Measurements from ENCODE around the gene TNFRSF19. TPM values are rescaled to one million over a fixed set of nuclear protein-coding genes. Genes with fewer than 3 reads are reported as not detected.

Gene TNFRSF19
- total and polyA plus RNA-seq, 10 of the 15 experiments (the other 5 are each of a cell fraction or from before 2014, with no cell fraction given): 16.4 to 46.2 (median 35.4) TPM

DNA sequence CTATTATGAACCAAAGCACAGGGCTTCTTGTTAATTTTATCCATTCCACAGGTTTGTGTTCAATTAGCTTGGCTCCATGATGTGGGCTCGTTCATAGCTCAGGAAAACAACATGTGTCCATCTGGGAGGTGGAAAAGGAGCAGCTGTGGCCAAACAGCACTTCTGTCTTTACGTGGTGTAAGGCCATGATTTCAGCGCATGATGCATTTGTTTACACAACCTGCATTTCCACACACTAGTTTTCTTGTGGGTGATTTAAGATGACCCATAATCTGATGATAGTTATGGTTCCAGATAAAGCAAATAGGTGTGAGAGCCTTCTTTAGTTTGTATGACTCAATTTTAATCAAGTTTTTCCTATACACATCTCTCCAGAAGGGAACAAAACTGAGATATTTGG lies 101.7 kb downstream of the TNFRSF19 start:
- POLR2A ChIA-PET: no interaction called here
- intact Hi-C loops (cut with micrococcal nuclease; ENCODE audit: unreplicated experiment): no loop called here
- peak; percentile 31 for FAIRE-seq
- TF ChIP-seq, protein P1, sequence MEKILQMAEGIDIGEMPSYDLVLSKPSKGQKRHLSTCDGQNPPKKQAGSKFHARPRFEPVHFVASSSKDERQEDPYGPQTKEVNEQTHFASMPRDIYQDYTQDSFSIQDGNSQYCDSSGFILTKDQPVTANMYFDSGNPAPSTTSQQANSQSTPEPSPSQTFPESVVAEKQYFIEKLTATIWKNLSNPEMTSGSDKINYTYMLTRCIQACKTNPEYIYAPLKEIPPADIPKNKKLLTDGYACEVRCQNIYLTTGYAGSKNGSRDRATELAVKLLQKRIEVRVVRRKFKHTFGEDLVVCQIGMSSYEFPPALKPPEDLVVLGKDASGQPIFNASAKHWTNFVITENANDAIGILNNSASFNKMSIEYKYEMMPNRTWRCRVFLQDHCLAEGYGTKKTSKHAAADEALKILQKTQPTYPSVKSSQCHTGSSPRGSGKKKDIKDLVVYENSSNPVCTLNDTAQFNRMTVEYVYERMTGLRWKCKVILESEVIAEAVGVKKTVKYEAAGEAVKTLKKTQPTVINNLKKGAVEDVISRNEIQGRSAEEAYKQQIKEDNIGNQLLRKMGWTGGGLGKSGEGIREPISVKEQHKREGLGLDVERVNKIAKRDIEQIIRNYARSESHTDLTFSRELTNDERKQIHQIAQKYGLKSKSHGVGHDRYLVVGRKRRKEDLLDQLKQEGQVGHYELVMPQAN (conservative IDR thresholded peaks at IDR 0.05): no peak
- no peak for TF ChIP-seq MYB (IDR thresholded peaks at IDR 0.05; ENCODE audit: borderline replicate concordance, low read depth, low read length)
- TF ChIP-seq, protein P2, sequence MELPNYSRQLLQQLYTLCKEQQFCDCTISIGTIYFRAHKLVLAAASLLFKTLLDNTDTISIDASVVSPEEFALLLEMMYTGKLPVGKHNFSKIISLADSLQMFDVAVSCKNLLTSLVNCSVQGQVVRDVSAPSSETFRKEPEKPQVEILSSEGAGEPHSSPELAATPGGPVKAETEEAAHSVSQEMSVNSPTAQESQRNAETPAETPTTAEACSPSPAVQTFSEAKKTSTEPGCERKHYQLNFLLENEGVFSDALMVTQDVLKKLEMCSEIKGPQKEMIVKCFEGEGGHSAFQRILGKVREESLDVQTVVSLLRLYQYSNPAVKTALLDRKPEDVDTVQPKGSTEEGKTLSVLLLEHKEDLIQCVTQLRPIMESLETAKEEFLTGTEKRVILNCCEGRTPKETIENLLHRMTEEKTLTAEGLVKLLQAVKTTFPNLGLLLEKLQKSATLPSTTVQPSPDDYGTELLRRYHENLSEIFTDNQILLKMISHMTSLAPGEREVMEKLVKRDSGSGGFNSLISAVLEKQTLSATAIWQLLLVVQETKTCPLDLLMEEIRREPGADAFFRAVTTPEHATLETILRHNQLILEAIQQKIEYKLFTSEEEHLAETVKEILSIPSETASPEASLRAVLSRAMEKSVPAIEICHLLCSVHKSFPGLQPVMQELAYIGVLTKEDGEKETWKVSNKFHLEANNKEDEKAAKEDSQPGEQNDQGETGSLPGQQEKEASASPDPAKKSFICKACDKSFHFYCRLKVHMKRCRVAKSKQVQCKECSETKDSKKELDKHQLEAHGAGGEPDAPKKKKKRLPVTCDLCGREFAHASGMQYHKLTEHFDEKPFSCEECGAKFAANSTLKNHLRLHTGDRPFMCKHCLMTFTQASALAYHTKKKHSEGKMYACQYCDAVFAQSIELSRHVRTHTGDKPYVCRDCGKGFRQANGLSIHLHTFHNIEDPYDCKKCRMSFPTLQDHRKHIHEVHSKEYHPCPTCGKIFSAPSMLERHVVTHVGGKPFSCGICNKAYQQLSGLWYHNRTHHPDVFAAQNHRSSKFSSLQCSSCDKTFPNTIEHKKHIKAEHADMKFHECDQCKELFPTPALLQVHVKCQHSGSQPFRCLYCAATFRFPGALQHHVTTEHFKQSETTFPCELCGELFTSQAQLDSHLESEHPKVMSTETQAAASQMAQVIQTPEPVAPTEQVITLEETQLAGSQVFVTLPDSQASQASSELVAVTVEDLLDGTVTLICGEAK (IDR thresholded peaks at IDR 0.05; ENCODE audit: borderline replicate concordance): no peak
- no peak for TF ChIP-seq ZNF207 (IDR thresholded peaks at IDR 0.05; ENCODE audit: borderline replicate concordance)
- TF ChIP-seq, protein P3, sequence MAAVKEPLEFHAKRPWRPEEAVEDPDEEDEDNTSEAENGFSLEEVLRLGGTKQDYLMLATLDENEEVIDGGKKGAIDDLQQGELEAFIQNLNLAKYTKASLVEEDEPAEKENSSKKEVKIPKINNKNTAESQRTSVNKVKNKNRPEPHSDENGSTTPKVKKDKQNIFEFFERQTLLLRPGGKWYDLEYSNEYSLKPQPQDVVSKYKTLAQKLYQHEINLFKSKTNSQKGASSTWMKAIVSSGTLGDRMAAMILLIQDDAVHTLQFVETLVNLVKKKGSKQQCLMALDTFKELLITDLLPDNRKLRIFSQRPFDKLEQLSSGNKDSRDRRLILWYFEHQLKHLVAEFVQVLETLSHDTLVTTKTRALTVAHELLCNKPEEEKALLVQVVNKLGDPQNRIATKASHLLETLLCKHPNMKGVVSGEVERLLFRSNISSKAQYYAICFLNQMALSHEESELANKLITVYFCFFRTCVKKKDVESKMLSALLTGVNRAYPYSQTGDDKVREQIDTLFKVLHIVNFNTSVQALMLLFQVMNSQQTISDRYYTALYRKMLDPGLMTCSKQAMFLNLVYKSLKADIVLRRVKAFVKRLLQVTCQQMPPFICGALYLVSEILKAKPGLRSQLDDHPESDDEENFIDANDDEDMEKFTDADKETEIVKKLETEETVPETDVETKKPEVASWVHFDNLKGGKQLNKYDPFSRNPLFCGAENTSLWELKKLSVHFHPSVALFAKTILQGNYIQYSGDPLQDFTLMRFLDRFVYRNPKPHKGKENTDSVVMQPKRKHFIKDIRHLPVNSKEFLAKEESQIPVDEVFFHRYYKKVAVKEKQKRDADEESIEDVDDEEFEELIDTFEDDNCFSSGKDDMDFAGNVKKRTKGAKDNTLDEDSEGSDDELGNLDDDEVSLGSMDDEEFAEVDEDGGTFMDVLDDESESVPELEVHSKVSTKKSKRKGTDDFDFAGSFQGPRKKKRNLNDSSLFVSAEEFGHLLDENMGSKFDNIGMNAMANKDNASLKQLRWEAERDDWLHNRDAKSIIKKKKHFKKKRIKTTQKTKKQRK (IDR thresholded peaks at IDR 0.05; ENCODE audit: low read depth, low read length): no peak
- TF ChIP-seq RBBP5 (conservative IDR thresholded peaks at IDR 0.05): no peak
- no peak for TF ChIP-seq MTA3 (IDR thresholded peaks at IDR 0.05; ENCODE audit: borderline replicate concordance, low read length)
- no peak for TF ChIP-seq SRF (IDR thresholded peaks at IDR 0.05; ENCODE audit: low read depth in 2 of 2, low read length in 2 of 2)
- no peak for TF ChIP-seq NFYB (IDR thresholded peaks at IDR 0.05; ENCODE audit: insufficient read depth, low read depth, low read length)
- TF ChIP-seq MXI1 (IDR thresholded peaks at IDR 0.05; ENCODE audit: low read depth, low read length): no peak
- TF ChIP-seq DPF2 (IDR thresholded peaks at IDR 0.05): no peak
- TF ChIP-seq ZNF217 (IDR thresholded peaks at IDR 0.05): no peak
- TF ChIP-seq NR2C1 (IDR thresholded peaks at IDR 0.05): no peak
- no peak for TF ChIP-seq SPI1 (IDR thresholded peaks at IDR 0.05; ENCODE audit: borderline replicate concordance, insufficient read depth, low read depth, low read length)

More for the DNA sequence above, 101.7 kb downstream of the TNFRSF19 start:
- DNase-seq (ENCODE audit: low read depth, low spot score) (no peak), ATAC-seq (no peak)
- RAD21 ChIA-PET (ENCODE audit: unreplicated experiment): no interaction called here
- Histone ChIP-seq H2AFZ (ENCODE audit: control insufficient read depth, low read depth, low read length) (no peak overlapping the region), H3K27ac (ENCODE audit: control insufficient read depth, insufficient read depth) (no peak overlapping the region), H3K4me2 (ENCODE audit: control insufficient read depth, insufficient read depth) (no peak overlapping the region), H3K27me3 (replicated peaks in 1 of 2; ENCODE audit: control insufficient read depth in 2 of 2, insufficient read depth in 2 of 2, low read length in 1 of 2) (no peaks in the 10 kb centered on the region), H3K9ac (ENCODE audit: control insufficient read depth, insufficient read depth, low read length) (no peak overlapping the region), H3K36me3 (ENCODE audit: control insufficient read depth in 2 of 2, insufficient read depth in 2 of 2, low read length in 1 of 2) (peaks cover 0 to 13% of the 10 kb centered on the region in 2 experiments; a peak in 1 of 4 replicates), H4K20me1 (ENCODE audit: control insufficient read depth, insufficient read depth) (no peaks in the 10 kb centered on the region), H3K4me1 (ENCODE audit: control insufficient read depth, insufficient read depth, low read length) (no peaks in the 10 kb centered on the region), H3K9me3 (replicated peaks; ENCODE audit: control insufficient read depth, insufficient read depth, low read length) (no peaks in the 10 kb centered on the region), H3K4me3 (no peak overlapping the region), H3K79me2 (ENCODE audit: control insufficient read depth, insufficient read depth, low read length) (no peaks in the 10 kb centered on the region)
- 63% methylated on average over 3 of the region's 3 CpGs for WGBS (ENCODE audit: insufficient coverage, insufficient replicate concordance, low lambda C conversion rate, missing lambda C conversion rate)
- in situ Hi-C loops (cut with MboI): no loop called here
- SMC1A ChIA-PET (ENCODE audit: uncharacterized antibody, unreplicated experiment): interaction anchor here (0.7 kb wide), 2 partner anchors 8 to 10 kb away, joined by 3 read pairs; no protein-coding TSS in a partner anchor
- CTCF ChIA-PET: interaction anchor here (0.6 kb wide), 1 partner anchor 10 kb away, joined by 3 read pairs; no protein-coding TSS in a partner anchor
- no TSS peak for BruUV-seq (replicated peaks)

Measured in GM12878 (cell line).